ENCODE data around the gene EML5. TPM values are rescaled to one million over a fixed set of nuclear protein-coding genes. Genes with fewer than 3 reads are reported as not detected.

The EML5 gene
- total and polyA plus RNA-seq, 2 of the 13 experiments (the other 11 are each of a cell fraction or from before 2014, with no cell fraction given) = 0.11 TPM; not detected in 1

DNA sequence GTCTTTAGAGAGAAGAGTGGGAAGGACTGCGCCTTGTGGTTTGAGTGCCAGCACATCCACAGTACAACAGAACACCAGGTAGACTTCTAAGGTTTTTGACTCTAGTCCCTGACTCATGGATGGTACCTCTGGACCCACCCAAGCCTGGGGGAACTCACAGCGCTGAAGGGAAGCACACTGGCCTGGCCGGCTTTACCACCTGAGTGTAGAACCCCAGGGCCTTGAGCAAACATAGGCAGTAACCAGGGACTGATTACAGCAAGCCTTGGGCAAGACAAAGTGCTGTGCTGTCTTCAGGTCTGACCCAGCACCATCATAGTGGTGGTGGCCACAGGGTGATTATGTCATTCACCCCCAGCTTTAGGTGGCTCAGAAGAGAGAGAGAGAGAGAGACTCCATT is 17.2 kb downstream of the EML5 start:
- FAIRE-seq (no peak), DNase-seq (ENCODE audit: low spot score) (no peak), ATAC-seq (no peak)
- no peak for TF ChIP-seq NFYC (CRISPR knock-in tag; IDR thresholded peaks at IDR 0.05)
- TF ChIP-seq HCFC1 (IDR thresholded peaks at IDR 0.05; ENCODE audit: low read depth, low read length) = no peak
- no peak for TF ChIP-seq MTA1 (CRISPR knock-in tag; IDR thresholded peaks at IDR 0.05; ENCODE audit: borderline replicate concordance)
- no peak for TF ChIP-seq DZIP1 (CRISPR knock-in tag; IDR thresholded peaks at IDR 0.05)
- TF ChIP-seq ZNF589 (CRISPR knock-in tag; conservative IDR thresholded peaks at IDR 0.05) = no peak
- no peak for TF ChIP-seq SALL1 (CRISPR knock-in tag; IDR thresholded peaks at IDR 0.05)
- TF ChIP-seq, protein P1, sequence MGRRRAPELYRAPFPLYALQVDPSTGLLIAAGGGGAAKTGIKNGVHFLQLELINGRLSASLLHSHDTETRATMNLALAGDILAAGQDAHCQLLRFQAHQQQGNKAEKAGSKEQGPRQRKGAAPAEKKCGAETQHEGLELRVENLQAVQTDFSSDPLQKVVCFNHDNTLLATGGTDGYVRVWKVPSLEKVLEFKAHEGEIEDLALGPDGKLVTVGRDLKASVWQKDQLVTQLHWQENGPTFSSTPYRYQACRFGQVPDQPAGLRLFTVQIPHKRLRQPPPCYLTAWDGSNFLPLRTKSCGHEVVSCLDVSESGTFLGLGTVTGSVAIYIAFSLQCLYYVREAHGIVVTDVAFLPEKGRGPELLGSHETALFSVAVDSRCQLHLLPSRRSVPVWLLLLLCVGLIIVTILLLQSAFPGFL (CRISPR knock-in tag; IDR thresholded peaks at IDR 0.05) = no peak
- TF ChIP-seq FOXA3 (CRISPR knock-in tag; IDR thresholded peaks at IDR 0.05) = no peak
- TF ChIP-seq, protein P2, sequence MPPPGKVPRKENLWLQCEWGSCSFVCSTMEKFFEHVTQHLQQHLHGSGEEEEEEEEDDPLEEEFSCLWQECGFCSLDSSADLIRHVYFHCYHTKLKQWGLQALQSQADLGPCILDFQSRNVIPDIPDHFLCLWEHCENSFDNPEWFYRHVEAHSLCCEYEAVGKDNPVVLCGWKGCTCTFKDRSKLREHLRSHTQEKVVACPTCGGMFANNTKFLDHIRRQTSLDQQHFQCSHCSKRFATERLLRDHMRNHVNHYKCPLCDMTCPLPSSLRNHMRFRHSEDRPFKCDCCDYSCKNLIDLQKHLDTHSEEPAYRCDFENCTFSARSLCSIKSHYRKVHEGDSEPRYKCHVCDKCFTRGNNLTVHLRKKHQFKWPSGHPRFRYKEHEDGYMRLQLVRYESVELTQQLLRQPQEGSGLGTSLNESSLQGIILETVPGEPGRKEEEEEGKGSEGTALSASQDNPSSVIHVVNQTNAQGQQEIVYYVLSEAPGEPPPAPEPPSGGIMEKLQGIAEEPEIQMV (CRISPR knock-in tag; IDR thresholded peaks at IDR 0.05; ENCODE audit: low read depth) = no peak
- no peak for TF ChIP-seq NFKBIZ (CRISPR knock-in tag; IDR thresholded peaks at IDR 0.05)
- Histone ChIP-seq H2AFZ (ENCODE audit: low read length) (no peak overlapping the region), H3K36me3 (replicated peaks in 1 of 2; ENCODE audit: control insufficient read depth in 1 of 2, insufficient read depth in 2 of 2, low read length in 2 of 2) (no peaks in the 10 kb centered on the region), H3K27ac (ENCODE audit: extremely low read length, insufficient read depth, low read length) (no peak overlapping the region), H3K4me2 (ENCODE audit: low read depth, low read length) (no peak overlapping the region), H3K9me3 (ENCODE audit: low read length) (no peaks in the 10 kb centered on the region), H3K79me2 (ENCODE audit: insufficient read depth, low read length) (no peaks in the 10 kb centered on the region), H3K4me1 (ENCODE audit: insufficient read depth, low read length) (no peaks in the 10 kb centered on the region), H3K4me3 (replicated peaks in 1 of 3; ENCODE audit: insufficient read depth in 1 of 3, low read depth in 2 of 3, low read length in 3 of 3) (no peak overlapping the region), H3K9ac (ENCODE audit: insufficient read depth, low read depth, low read length) (no peak overlapping the region), H3K27me3 (ENCODE audit: control insufficient read depth in 1 of 2, insufficient read depth in 2 of 2, low read length in 2 of 2) (peaks cover 0 to 16% of the 10 kb centered on the region in 2 experiments; a peak in 3 of 5 replicates), H4K20me1 (ENCODE audit: insufficient read depth, low read length) (no peaks in the 10 kb centered on the region)
- intact Hi-C loops (cut with micrococcal nuclease; ENCODE audit: unreplicated experiment) = no loop called here
- WGBS (ENCODE audit: low lambda C conversion rate) = 100% methylated on average over 1 of the region's 3 CpGs
- ChIA-PET POLR2A (no interaction called here), CTCF (ENCODE audit: low intra/inter-chr PET ratio, low total read pairs) (no interaction called here)
- BruUV-seq (replicated peaks) = no TSS peak
- in situ Hi-C loops (cut with HindIII; ENCODE audit: extremely low pct_ligation_motif_present, low pct_unique_long_range_greater_than_20kb) = no loop called here
